ENCODE measurements around the gene SH3YL1. TPM values are rescaled to one million over a fixed set of nuclear protein-coding genes. Genes with fewer than 3 reads are reported as not detected.

The SH3YL1 gene
- total RNA-seq: 87.8 TPM

- no peak for DNase-seq
These were observed at the start of gene SH3YL1 for GRCh38 chr2:263774-264492. Gene SH3YL1 (minus strand): TSS chr2:264032. CDS start chr2:263984, 48 bp downstream.

GRCh38 chr2:310994-311393 is 47.2 kb upstream of the SH3YL1 start:
- DNase-seq: no peak

GRCh38 chr2:309954-310510 is 46.2 kb upstream of the SH3YL1 start:
- no peak for DNase-seq

- DNase-seq: no peak
These were observed 45.5 kb upstream of the SH3YL1 start for GRCh38 chr2:309148-309953.

GRCh38 chr2:305366-305765 is 41.5 kb upstream of the SH3YL1 start:
- no peak for DNase-seq

- DNase-seq: no peak
These were observed 32.5 kb upstream of the SH3YL1 start for GRCh38 chr2:296354-296753.

GRCh38 chr2:295090-295489 is 31.3 kb upstream of the SH3YL1 start:
- no peak for DNase-seq

GRCh38 chr2:290090-290722 is 26.4 kb upstream of the SH3YL1 start:
- peak; percentile 65 for DNase-seq

- no peak for DNase-seq
These were observed 25.7 kb upstream of the SH3YL1 start for GRCh38 chr2:289362-290089.

GRCh38 chr2:288758-289361 is 25.0 kb upstream of the SH3YL1 start:
- no peak for DNase-seq

GRCh38 chr2:287911-288757 is 24.3 kb upstream of the SH3YL1 start, which contains the start of gene ALKAL2:
Gene ALKAL2 (minus strand): TSS chr2:288091. CDS start chr2:287835, 256 bp downstream.
- DNase-seq: no peak

GRCh38 chr2:287471-287885 is 23.6 kb upstream of the SH3YL1 start:
- DNase-seq: no peak

GRCh38 chr2:286774-287392 is 23.1 kb upstream of the SH3YL1 start:
- no peak for DNase-seq

GRCh38 chr2:286035-286434 is 22.2 kb upstream of the SH3YL1 start:
- no peak for DNase-seq

GRCh38 chr2:285531-285930 is 21.7 kb upstream of the SH3YL1 start:
- DNase-seq: no peak

- no peak for DNase-seq
These were observed 21.2 kb upstream of the SH3YL1 start for GRCh38 chr2:284896-285492.

- no peak for DNase-seq
These were observed 20.4 kb upstream of the SH3YL1 start for GRCh38 chr2:283996-284794.

GRCh38 chr2:282371-283263 is 18.8 kb upstream of the SH3YL1 start:
- no peak for DNase-seq
